GM18498 (cell line): ENCODE measurements around the gene SGF29.
"Not testable (repeated sequence)": the region's sequence is repeated elsewhere in the genome, so short reads cannot be mapped to it uniquely, and the experiment has no call there.

Experiments used
- ATAC-seq: cut with Tn5 transposase; IDR thresholded peaks from one replicate; pipeline ENCODE4 v1.9.1; 2021; ENCODE audit warnings: mild to moderate bottlenecking, moderate library complexity; ENCODE audit not compliant: unreplicated experiment

SGF29 gene

DNA sequence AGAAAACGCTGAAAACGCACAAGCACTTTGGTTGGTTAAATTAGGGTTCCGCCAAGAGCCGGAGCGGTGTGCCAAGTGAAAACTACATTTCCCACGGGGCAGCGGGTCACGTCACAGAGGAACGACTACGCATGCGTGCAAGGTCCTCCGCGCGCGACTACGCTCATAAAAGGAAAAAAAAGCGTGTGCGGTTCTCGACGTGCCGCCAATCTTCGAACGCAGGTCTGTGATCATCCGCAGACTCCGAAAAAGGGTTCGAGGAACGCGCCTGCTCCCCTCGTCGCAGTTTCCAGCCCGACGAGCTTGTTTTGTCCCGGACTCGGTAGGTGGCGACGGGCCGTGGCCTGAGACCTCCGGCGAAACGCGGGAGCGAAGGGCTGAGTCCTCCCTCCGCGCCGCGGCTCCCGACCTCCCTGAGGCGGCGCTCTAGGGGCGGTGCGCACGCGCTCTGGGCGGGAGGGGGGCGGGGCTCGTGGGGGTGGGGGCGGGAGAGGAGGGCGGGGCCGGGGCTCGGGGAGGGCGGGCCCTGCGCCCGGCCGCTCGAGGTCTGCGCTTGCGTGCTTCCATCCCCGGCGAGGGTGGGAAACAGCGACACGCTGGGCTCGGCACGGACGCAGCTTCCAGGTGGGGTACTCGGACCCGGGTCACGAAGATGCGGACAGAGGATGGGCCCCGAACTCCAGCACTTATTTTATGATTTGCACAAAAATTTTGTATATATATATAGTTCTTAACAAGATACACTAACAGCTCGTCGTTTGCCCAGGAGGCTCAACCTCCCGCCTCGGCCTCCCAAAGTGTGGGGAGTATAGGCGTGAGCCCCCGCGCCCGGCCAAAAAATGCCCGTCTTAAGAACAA lies at the start of gene SGF29:
Gene SGF29 (plus strand): TSS at position 145 of the 858 bp plus-strand sequence. CDS start 27,150 bp downstream, outside the sequence.
- ATAC-seq = peak; percentile 81

DNA sequence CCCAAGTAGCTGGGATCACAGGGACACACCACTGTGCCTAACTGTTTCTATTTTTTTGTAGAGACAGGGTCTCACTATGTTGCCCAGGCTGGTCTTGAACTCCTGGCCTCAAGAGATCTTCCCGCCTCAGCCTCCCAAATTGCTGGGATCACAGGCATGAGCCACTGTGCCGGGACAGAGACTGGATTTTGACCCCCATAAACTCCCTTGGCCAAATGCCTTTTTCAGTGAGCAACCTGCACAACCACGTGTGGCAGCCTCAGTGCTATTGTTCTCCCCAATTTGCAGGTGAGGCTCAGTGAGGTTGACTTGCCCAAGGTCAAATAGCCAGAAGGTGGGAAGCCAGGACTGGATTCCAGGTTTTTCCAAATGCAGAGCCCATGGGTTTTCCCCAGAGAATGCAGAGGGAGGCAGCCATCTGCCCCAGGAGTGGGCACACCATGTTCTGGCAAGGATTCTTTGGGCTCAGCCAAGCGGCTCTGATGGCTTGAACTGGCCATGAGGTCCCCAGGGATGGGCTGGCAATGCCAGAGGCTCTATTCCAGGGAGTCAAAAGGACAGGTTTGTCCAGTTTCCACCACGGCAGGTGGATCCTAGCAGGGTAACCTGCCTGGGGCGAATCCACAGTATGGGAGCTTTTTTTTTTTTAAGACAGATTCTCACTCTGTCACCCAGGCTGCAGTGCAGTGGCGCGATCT lies 48.9 kb upstream of the SGF29 start:
- no peak for ATAC-seq

DNA sequence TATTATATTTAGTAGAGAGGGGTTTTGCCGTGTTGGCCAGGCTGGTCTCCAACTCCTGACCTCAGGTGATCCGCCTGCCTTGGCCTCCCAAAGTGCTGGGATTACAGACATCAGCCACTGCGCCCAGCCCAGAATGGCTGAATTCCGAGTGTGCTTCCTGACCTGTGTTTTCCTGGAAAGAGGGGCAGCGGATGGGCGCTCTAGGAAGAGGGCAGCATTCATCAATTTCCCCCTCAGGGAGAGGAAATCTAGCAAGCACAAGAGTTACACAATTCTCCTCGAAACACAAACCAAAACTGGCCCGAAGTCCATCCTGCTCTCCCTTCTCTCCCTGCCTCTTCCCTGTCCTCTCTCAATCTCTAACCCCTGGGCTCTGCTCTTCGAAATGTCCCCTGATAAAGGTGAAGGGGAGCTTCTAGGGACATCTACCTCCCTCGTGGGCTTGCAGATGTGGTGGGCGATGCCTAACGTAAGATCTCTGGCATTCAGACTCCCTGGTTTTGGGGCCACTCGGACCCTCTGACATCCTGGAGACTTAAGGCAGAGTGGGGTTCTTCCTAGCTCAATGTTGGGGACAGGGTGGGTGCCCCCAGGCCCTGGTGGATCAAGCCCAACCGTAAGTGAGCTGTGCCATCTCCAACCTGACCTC lies 48.1 kb upstream of the SGF29 start:
- no peak for ATAC-seq

DNA sequence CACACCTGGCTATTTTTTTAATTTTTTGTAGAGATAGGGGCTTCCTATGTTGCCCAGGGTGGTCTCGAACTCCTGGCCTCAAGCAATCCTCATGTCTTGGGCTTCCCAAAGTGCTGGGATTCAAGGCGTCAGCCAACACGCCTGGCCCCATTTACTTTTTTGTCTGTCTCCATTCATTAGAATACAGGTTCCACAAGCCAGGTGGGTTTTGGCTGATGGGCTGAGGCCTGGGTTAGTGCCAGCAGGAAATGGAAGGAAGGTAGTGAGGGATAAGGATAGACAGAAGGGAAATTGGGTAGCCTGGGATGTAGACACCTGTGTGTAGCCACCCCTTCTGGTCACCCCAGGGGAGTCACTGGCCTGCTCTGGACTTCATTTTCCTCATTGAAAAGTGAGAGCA lies 42.7 kb upstream of the SGF29 start:
- no peak for ATAC-seq

DNA sequence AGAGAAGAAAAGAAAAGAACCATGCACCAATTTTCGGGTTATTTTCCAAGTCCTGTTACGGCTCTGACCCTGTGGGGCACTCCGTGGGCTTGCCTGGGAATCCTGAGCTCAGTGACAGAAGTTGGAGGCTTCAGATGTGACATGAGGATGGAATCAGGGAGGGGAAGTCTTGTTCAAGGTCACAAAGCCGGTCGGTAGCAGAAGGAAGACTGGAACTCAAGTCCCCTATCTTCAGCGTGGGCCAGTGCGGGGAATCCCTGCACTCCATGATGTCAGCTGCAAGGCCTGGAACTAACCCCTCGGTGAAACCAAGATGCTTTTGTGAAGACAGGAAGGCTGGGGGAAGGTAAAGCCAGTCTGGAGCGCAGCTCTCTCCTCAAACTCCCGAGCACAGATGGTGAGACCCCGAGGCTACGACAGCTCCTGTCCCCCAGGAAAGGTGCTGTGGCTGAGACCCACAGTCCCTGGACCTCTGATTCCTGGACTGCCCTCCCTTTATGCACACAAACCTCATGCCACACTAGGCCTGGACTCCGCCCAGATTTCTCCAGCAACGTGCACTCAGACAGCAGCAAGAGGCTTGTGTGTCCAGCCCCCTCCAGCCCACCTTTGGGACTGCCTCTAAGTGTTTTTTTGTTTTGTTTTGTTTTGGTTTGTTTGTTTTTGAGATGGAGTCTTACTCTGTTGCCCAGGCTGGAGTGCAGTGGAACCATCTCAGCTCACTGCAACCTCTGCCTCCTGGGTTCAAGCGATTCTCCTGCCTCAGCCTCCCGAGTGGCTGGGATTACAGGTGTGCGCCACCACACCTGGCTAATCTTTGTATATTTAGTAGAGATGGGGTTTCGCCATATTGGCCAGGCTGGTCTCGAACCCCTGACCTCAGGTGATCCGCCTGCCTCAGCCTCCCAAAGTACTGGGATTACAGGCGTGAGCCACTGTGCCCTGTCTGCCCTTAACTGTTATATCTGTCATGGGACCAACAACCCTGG lies 41.6 kb upstream of the SGF29 start:
- no peak for ATAC-seq

DNA sequence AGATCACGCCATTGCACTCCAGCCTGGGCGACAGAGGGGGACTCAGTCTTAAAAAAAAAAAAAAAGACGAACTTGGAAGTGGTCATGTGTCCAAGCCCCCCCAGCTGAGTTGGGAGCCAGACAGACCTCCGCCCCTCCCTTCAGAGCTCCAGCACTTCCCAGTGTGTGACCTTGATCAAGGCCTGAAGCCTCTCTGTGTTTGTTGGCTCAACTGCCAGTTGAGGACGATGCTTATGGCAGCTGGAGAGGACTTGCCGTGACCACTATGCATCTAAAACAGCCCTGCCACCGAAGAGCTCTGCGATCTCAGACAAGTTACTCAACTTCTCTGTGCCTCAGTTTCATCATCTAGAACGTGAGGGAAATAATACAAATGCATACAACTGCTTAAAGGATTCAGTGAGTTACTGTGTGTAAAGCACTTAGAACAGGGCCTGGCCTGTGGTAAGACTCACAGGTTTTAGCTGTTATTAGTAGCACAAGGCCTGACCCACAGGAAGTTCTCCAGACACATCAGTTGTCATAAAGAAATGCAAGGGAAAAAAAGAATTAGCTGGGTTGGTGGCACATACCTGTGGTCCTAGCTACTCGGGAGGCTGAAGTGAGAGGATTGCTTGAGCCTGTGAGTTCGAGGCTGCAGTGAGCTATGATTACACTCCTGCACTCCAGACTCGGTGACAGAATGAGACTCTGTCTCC lies 40.1 kb upstream of the SGF29 start:
- ATAC-seq = no peak

DNA sequence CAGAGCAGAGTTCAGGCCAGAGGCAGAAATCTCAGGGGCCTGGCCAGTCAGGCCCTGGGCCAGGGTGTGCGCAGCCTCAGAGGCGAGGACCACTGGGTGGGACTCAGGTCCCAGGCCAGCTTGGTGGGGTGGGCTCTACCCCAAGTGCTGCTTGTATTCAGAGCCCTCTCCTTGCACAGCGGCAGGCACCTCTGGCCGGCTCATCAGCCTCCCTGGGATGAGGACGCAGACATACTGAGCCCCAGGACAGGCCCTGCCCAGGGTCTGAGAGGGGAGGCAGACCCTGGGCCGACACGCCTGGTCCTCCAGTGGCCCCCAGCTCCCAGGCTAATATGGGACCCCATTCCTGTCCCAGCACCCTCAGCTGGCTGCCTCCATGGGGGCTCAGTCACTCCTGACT lies 39.5 kb upstream of the SGF29 start:
- ATAC-seq = no peak

DNA sequence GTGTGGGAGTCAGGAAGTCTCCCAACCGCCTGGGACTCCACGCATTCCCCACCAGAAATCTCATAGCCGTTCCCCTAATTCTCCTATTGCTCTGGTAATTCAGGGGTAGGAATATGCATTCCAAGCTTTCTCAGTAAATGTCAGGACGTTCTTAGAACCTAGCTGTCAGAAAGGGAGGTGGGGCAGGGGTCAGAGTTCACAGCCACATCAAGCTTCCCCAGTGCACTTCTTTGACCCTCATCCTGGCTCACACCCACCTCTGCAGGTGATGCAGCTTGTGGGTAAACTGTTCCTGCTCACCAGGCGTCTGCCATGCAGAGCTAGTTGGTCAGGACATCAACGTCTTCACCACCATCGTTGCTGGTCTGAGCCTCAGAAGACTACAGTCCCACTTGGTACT lies 33.0 kb upstream of the SGF29 start:
- no peak for ATAC-seq

DNA sequence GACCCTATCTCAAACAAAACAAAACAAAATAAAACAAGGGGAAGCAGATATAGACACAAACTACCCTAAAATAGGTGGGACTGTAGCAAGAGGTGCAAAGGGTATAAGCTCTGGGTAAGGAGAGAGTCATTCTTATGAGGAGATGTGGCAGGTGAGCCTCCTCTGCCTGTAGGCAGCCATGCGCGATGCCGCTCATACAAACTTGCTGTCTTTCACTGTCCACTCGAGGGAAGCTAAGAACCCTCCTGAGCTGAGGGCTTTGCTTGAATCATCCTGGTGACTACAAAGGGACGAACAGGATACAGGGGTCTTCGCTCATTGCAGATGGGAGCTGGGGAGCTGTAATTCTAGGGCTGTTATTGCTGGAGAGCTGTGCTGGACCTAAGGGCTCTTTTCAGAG lies 32.3 kb upstream of the SGF29 start:
- no peak for ATAC-seq

DNA sequence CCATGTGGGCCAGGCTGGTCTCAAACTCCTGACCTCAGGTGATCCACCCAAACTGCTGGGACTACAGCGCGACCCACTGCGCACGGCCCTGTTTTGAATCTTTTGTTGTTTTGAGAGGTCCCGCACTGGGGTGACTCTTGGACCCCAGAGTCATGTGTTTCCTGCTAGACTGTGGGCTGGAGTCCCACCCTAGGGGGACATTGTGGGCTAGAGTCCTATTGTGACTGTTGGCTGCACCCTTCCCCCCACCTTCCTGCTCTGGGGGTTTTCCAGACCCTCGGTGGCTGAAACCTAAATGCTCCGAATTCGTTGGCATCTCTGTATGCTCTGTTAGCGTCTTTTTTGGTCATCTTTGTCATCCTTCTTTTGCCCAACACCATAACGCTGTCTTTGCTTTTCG lies 30.9 kb upstream of the SGF29 start:
- ATAC-seq = no peak

DNA sequence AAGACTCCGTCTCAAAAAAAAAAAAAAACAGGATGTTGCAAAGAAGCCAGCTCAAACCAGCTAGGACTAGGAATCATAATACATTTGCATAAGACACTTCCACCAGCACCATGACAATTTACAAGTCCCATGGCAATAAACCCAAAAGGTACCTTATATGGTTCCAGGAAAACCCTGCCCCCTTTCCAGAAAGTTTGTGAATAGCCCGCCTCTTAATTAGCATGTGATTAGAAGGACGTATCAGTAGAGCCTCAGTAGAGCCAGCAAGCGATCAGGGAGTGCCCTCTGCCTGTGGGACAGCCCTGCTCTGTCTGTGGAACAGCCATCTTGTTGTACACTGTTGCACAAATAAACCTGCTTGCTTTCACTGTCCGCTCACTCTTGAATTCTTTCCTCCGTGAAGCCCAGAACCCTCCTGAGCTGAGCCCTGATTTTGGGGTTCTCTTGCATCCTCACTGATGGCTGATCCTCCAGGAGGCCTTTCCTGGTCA lies 29.0 kb upstream of the SGF29 start:
- no peak for ATAC-seq

DNA sequence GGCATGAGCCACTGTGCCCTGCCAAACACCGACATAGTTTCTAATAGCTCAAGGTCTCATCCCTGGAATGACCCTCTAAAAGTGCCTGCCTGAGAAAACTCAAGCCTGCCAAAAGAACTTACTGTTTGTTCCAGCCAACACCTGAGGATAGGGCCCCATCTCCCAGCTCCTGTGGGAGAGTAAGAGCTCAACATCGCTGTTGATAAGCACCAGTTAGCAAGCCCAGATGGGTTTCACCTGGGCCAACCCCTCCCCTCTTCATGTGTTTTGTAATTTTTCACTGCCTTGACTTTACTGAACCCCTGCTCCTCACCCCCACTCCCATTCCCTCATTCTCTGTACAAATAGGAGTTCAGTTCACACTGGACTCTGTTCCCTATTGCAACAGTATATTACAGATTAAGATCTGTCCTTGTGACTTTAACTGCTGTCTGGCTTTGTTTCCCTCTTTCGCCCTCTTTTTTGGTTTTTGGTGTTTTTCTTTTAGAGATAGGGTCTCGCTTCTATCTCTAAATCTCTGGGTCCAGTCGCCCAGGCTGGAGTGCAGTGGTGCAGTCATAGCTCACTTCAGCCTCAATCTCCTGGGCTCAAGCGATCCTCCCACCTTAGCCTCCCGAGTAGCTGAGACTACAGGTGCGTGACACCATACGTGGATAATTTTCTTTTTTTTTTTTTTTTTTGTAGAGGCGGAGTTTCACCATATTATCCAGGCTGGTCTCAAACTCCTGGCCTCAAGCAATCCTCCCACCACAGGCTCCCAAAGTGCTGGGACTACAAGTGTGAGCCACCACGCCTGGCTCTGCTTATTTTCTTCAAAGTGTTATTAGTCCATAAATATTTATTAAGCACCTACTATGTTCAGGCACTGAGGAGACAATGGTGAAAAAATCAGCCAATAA lies 27.3 kb upstream of the SGF29 start:
- no peak for ATAC-seq

DNA sequence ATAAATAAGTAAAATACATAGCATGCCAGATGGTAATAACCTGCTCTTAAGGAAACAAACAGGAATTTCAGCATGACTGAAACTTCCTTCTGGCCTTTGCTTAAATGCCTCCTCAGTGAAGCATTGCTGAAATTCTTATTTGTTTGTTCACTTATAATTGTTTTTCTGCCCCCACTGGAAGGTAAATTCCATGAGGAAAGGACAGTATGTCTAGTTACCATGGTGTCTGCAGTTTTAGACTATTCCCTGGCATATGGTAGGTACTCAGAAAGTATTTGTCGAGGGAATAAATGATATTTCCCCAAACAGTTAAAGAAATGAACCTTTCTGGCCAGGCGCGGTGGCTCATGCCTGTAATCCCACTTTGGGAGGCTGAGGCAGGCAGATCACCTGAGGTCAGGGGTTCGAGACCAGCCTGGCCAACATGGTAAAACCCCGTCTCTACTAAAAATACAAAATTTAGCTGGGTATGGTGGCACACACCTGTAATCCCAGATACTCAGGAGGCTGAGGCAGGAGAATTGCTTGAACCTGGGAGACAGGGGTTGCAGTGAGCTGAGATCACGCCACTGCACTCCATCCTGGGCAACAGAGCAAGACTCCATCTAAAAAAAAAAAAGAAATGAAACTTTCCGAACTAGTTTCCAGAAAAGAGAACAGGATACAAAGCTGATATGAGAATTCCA lies 26.5 kb upstream of the SGF29 start:
- ATAC-seq = not testable (repeated sequence)

DNA sequence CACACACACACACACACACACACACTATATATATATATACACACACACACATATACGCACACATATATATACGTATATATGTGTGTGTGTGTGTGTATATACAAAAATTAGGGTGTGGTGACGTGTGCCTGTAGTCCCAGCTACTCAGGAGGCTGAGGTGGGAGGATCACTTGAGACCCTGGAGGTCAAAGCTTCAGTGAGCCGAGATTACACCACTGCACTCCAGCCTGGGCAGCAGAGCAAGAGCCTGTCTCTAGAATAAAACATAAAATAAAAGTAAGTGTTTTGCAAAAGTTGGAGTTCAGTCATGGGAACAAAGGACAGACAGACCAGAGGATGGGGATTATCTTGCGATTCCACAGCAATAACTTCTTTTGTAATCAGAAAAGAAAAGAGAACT lies 25.7 kb upstream of the SGF29 start:
- no peak for ATAC-seq

DNA sequence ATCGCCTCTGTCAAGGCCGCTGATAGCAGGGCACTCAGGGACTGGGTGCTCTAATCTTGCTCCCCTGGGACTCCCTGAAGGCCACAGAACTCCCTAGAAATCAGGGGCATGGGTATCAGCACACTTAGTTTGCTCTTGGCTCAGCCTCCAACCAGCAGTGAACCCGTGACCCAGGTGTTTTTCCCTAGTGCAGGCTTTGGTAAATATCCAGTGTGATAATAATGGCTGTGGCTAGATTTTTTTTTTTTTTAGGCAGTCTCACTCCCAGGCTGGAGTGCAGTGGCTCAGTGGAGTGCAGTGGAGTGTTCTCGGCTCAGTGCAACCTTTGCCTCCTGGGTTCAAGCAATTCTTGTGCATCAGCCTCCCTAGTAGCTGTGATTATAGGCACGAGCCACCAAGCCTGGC lies 25.3 kb upstream of the SGF29 start:
- no peak for ATAC-seq

DNA sequence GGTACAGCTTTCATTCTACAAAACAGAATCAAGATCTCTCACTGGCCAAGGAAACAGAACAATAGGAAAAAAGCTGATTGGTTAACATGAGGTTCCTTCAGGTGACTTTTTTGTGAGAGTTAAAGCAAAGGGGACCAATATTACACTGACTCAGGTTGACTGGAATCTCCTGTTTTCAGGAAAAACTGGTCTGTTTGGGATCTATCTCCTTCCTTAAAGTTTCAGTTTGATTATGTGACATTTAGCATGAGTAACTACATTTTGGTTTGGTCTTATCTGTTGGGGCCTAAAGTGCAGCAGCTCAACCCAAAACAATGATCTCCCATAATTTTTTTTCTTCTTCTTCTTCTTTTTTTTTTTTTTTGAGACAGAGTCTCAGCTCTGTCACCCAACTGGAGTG lies 24.6 kb upstream of the SGF29 start:
- no peak for ATAC-seq

DNA sequence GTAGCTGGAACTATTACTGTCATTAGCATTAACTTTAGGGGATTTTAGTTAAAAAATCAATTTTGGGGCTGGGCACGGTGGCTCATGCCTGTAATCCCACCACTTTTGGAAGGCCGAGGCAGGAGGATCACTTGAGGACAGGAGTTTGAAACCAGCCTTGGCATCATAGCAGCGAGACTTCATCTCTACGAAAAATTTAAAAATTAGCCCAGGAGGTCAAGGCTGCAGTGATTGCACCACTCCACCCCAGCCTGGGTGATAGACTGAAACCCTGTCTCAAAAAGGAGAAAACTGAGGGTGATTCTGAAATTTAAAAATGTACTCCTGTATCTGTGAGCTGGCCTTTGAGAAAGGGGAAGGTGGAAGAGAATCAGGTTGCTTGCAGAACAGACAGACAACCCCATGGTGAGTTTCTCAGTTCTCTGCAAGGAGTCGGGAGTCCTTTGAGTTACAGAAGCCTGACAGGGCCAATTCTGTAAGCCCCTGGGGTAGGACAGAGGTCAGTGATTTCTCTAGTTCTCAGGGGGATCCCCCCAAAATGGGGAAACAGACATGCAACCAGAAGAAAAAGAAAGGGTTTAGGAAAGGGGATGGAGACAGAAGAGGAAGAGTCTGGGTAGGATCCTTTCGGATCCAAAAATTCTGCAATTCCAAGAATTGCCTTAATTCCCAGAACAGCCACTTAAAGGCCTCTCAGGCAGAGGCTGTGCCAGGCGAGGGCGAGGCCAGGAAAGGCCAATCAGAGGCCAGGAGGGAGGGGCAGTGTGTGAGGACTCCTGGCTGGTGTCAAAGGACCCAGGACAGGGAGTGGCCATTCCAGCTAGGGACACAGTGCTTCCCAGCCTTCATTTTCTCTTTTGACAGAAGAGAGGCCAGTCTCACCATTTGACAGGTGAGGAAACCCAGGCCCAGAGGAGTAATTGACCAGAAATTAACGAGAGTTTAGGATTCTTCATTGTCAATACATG lies 21.7 kb upstream of the SGF29 start:
- no peak for ATAC-seq
